ENCODE results near the gene SMAD3.

DNA sequence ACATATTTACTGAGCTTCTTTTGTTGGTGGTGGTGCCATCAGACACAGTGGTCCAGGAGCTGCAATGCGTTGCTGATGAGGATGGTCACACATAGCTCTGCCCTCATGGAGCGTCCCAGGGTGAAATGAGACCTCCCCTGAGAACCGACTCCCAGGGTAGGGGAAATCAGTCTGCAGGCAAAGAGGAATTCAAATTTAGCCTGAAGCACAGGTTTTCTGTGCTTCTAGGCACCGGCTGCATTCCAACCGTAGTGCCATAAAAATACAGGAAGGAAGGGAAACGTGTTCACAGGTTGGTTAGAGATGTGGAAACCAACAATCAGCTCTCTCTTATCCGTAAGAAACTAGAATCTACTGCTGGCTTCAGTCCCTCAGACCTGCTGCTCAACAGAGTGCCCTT lies 19.2 kb downstream of the SMAD3 start:
- TF ChIP-seq, protein P1, sequence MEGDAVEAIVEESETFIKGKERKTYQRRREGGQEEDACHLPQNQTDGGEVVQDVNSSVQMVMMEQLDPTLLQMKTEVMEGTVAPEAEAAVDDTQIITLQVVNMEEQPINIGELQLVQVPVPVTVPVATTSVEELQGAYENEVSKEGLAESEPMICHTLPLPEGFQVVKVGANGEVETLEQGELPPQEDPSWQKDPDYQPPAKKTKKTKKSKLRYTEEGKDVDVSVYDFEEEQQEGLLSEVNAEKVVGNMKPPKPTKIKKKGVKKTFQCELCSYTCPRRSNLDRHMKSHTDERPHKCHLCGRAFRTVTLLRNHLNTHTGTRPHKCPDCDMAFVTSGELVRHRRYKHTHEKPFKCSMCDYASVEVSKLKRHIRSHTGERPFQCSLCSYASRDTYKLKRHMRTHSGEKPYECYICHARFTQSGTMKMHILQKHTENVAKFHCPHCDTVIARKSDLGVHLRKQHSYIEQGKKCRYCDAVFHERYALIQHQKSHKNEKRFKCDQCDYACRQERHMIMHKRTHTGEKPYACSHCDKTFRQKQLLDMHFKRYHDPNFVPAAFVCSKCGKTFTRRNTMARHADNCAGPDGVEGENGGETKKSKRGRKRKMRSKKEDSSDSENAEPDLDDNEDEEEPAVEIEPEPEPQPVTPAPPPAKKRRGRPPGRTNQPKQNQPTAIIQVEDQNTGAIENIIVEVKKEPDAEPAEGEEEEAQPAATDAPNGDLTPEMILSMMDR (IDR thresholded peaks at IDR 0.05): no peak
- TF ChIP-seq EZH2 (IDR thresholded peaks at IDR 0.05; ENCODE audit: borderline replicate concordance, insufficient read depth, low read depth, low read length, poor library complexity, severe bottlenecking): no peak
